Chondrocyte (in vitro differentiated cells): Measurements from ENCODE around the gene EHHADH. TPM values are rescaled to one million over a fixed set of nuclear protein-coding genes. Genes with fewer than 3 reads are reported as not detected.
A peak's percentile ranks its signal among the peaks of the same experiment; 100 is the strongest.

Source experiments
- DNase-seq: peaks from one replicate; pipeline ENCODE4 v3.0.0; 2021; ENCODE audit warnings: mixed read lengths, low spot score
- H3K27ac Mint-ChIP-seq: one replicate; pipeline ENCODE4 v1.8.0; 2021; ENCODE audit warnings: mild to moderate bottlenecking, moderate library complexity, mixed read lengths; ENCODE audit not compliant: unreplicated experiment
- H3K27me3 Mint-ChIP-seq: 2 replicates; pipeline ENCODE4 v1.8.0; 2021; ENCODE audit warnings: low read depth, mixed read lengths
- H3K36me3 Mint-ChIP-seq: 2 replicates; pipeline ENCODE4 v1.8.0; 2021; ENCODE audit warnings: low read depth, mixed read lengths
- H3K4me1 Mint-ChIP-seq: 2 replicates; pipeline ENCODE4 v1.8.0; 2021; ENCODE audit warnings: low read depth, mild to moderate bottlenecking, mixed read lengths
- H3K4me3 Mint-ChIP-seq: one replicate; pipeline ENCODE4 v1.8.0; 2021; ENCODE audit warnings: mild to moderate bottlenecking, moderate library complexity, mixed read lengths; ENCODE audit not compliant: unreplicated experiment
- H3K9me3 Mint-ChIP-seq: 2 replicates; pipeline ENCODE4 v1.8.0; 2021; ENCODE audit warnings: low read depth, mixed read lengths
- microRNA-seq: library from miRNA; unstranded; fragments of <30 nt; microRNA quantifications from one replicate; pipeline ENCODE4 v1.2.0, GENCODE V29; 2020; ENCODE audit warnings: borderline number of aligned reads
- total RNA-seq: library from RNA; stranded (reverse); gene quantifications from 3 replicates; pipeline ENCODE4 v1.2.1, GENCODE V29; 2021
- TF ChIP-seq, protein P1 (sequence below): fragments of 200-600 bp; sonication (generic); IDR thresholded peaks from 2 replicates; pipeline ENCODE4 v1.5.0; 2021; ENCODE audit warnings: antibody characterized with exemption, mild to moderate bottlenecking, moderate library complexity

The EHHADH gene
- total RNA-seq, 1 donor from 2014 or later = 3.5 TPM

DNA sequence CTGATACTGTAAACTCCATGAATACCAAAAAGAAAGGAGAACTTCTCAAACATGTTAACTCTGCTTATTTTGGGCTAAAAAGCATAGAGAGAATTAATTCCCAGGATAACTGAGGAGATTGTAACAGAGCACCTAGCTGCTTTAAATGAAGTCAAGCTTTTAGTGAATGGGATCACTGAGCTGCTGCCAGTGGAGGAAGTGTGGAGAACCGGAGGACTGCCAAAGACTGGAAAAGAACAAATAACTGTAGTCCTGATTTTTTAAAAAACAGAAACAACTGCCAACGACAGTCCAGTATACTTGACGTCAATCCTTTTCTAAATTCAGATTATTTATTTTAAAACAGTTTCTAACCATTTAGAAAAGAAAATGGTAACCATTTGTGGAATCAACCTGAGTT lies 104.3 kb downstream of the EHHADH start:
- peaks cover 31% of the 10 kb centered on the region for H3K4me1 Mint-ChIP-seq
- no peaks in the 10 kb centered on the region for H3K27me3 Mint-ChIP-seq
- no peaks in the 10 kb centered on the region for H3K36me3 Mint-ChIP-seq
- TF ChIP-seq, protein P1, sequence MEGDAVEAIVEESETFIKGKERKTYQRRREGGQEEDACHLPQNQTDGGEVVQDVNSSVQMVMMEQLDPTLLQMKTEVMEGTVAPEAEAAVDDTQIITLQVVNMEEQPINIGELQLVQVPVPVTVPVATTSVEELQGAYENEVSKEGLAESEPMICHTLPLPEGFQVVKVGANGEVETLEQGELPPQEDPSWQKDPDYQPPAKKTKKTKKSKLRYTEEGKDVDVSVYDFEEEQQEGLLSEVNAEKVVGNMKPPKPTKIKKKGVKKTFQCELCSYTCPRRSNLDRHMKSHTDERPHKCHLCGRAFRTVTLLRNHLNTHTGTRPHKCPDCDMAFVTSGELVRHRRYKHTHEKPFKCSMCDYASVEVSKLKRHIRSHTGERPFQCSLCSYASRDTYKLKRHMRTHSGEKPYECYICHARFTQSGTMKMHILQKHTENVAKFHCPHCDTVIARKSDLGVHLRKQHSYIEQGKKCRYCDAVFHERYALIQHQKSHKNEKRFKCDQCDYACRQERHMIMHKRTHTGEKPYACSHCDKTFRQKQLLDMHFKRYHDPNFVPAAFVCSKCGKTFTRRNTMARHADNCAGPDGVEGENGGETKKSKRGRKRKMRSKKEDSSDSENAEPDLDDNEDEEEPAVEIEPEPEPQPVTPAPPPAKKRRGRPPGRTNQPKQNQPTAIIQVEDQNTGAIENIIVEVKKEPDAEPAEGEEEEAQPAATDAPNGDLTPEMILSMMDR = no peak
- H3K4me3 Mint-ChIP-seq = peak overlapping the region; percentile 23
- DNase-seq = no peak
- peak overlapping the region; percentile 11 for H3K27ac Mint-ChIP-seq
- H3K9me3 Mint-ChIP-seq = no peaks in the 10 kb centered on the region

DNA sequence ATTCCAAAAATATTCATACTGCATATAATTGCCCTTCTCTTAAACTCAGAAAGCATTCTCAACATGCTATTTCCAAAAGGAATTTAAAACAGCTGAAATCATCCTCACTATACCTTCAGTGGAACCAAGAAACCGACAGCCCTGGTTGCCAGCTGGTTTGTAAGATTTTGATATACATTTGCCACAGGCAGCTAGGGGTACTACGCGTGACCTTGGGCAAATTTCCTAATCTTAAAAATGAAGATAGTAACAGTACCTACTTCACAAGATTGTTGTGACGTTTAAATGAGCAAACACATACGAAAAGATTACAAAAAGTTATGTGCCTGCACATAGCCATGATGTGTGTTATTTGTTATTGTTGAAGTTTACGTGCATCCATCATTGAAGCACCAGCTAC lies 108.3 kb downstream of the EHHADH start:
- TF ChIP-seq, protein P1 = no peak
- Mint-ChIP-seq H3K4me1 (peaks cover 33% of the 10 kb centered on the region), H3K4me3 (no peak overlapping the region), H3K36me3 (no peaks in the 10 kb centered on the region), H3K27me3 (no peaks in the 10 kb centered on the region), H3K27ac (no peak overlapping the region), H3K9me3 (no peaks in the 10 kb centered on the region)
- no peak for DNase-seq

DNA sequence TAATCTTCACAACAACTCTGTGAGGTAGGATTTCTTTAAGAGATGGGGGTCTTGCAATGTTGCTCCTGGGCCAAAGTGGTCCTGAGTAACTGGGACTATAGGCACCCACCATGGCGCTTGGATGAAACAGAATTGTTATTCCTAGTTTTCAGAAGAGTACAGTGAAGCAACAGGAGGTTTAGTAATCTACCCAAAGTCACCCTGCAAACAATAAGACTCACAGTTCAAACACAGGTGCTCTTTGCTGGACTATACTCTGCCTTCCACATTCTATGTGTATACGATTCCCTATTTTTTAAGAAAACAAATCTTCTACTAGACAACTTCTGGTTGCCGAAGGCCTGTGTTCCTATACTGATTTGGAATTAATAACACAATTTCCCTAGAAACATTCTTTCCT lies 109.1 kb downstream of the EHHADH start:
- DNase-seq = no peak
- H3K9me3 Mint-ChIP-seq = no peaks in the 10 kb centered on the region
- no peaks in the 10 kb centered on the region for H3K27me3 Mint-ChIP-seq
- no peak overlapping the region for H3K4me3 Mint-ChIP-seq
- H3K36me3 Mint-ChIP-seq = no peaks in the 10 kb centered on the region
- H3K27ac Mint-ChIP-seq = no peak overlapping the region
- H3K4me1 Mint-ChIP-seq = peaks cover 25% of the 10 kb centered on the region
- TF ChIP-seq, protein P1 = no peak

Small RNA genes lying within 50 kb of the gene (microRNA-seq; reads per million reads assigned to microRNA genes)
- gene MIR5588 = not detected

Other genes with a start within 250 kb of the EHHADH start
- gene C3orf70, start 101.0 kb downstream of the EHHADH start, total RNA-seq = 10.2 to 27.7 TPM (median 25.6 TPM) in 3 replicates
- gene MAP3K13, start 109.1 kb upstream of the EHHADH start, total RNA-seq = 18.2 to 30.5 TPM (median 23.2 TPM) in 3 replicates
- 15.1 to 15.9 TPM (median 15.5 TPM) in 3 replicates for gene TMEM41A, start 245.0 kb upstream of the EHHADH start, total RNA-seq